Adrenal gland (tissue), 5 donors: ENCODE data around the gene OPRM1.

Experiments used
- CTCF ChIP-seq, 6 experiments: fragments of 450-650 bp in 4 of 6; fragments of 200-600 bp in 2 of 6; sonication (generic) in 1 of 6; IDR thresholded peaks; 1 replicate in 5 of 6; 2 replicates in 1 of 6; pipeline versions ENCODE4 v1.5.1 to v1.8.0; 2016 to 2021; ENCODE audit warnings: antibody characterized with exemption in 6 of 6, mild to moderate bottlenecking in 2 of 6, moderate library complexity in 1 of 6
- POLR2A ChIP-seq, 2 donors: fragments of 450-650 bp; IDR thresholded peaks; one replicate each; pipeline ENCODE4 v1.6.1; 2017; ENCODE audit warnings: antibody characterized with exemption in 2 of 2, mild to moderate bottlenecking in 2 of 2, moderate library complexity in 1 of 2
- donor health status: DM: no; HTN: no; CAD: no.

- TF ChIP-seq CTCF (IDR thresholded peaks at IDR 0.05) (no peak), POLR2A (IDR thresholded peaks at IDR 0.05) (no peak)
Measured at GRCh38 chr6:154164397-154164796, 125.4 kb downstream of the OPRM1 start.
